T-helper 1 cell treated with Interleukin-12 subunit alpha and Interleukin-12 subunit beta and Interleukin-4 antibody, amounts not matched to agents 30 μg/mL and 1 μg/mL, for 36 hours (primary cell): Measurements from ENCODE around the gene ARID1B.

Experiments used
- H3K27ac Mint-ChIP-seq: one replicate; pipeline ENCODE4 v1.8.0; 2021; ENCODE audit warnings: mild to moderate bottlenecking, mixed read lengths
- H3K27me3 Mint-ChIP-seq: one replicate; pipeline ENCODE4 v1.8.0; 2021; ENCODE audit warnings: low read depth, mixed read lengths
- H3K36me3 Mint-ChIP-seq: one replicate; pipeline ENCODE4 v1.8.0; 2021; ENCODE audit warnings: low read depth, mixed read lengths
- H3K4me1 Mint-ChIP-seq: one replicate; pipeline ENCODE4 v1.8.0; 2021; ENCODE audit warnings: low read depth, mixed read lengths
- H3K4me3 Mint-ChIP-seq: one replicate; pipeline ENCODE4 v1.8.0; 2021; ENCODE audit warnings: mild to moderate bottlenecking, moderate library complexity, mixed read lengths
- H3K9me3 Mint-ChIP-seq: one replicate; pipeline ENCODE4 v1.8.0; 2021; ENCODE audit warnings: mixed read lengths

Gene ARID1B

DNA sequence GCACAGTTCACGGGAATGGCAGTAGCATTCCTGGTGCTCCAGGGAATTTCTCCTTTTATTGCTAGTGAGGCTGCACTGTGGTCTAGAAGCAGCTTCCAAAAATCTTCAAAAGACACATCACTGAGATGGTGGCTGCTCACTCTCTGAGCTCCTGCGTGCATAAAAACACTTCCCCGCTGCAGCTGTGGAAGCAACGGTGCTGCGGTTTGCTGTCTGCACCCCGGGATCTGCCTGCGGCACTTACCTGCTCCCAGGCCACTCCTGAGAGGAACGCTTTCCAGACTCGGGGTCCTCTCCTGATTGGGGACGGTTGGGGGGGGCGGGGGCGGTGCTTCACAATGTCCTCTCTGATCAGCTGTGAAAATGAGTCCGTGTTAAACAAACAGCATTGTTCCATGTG, 468.3 kb downstream of the ARID1B start:
- H3K36me3 Mint-ChIP-seq: no peaks in the 10 kb centered on the region
- peaks cover 36% of the 10 kb centered on the region for H3K27me3 Mint-ChIP-seq
- peaks cover 10% of the 10 kb centered on the region for H3K9me3 Mint-ChIP-seq
- H3K4me1 Mint-ChIP-seq: peaks cover 2% of the 10 kb centered on the region
- H3K4me3 Mint-ChIP-seq: no peak overlapping the region
- no peak overlapping the region for H3K27ac Mint-ChIP-seq

DNA sequence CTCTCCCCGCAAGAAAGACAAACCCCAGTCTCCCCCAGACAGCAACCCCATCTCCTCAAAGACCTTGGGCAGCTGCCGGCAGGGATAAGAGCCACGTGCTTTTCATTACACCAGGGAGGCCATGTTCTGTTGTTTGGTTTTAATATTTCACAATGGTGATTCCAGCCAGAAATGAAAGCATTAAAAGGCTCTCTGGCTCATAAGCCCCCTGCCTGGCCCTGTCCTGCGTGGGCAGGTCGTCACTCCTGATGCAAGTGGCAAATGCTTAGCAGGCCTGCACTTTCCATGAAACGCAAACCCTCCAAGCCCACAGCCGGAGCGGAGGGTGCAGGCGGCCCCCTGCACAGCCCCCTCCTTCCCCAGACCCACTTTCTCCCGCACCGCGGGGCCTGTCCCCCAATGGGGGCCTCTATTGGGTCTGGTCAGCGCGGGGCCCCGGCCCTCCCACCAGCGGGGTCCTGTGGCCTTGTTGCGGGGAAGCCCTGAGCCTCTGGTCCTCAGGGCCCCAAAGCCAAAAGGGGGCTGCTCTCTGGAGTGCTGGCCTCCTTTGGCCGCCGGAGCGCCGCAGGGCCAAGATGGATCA, 469.0 kb downstream of the ARID1B start:
- Mint-ChIP-seq H3K27ac (no peak overlapping the region), H3K9me3 (peaks cover 10% of the 10 kb centered on the region), H3K4me1 (no peaks in the 10 kb centered on the region), H3K4me3 (no peak overlapping the region), H3K36me3 (no peaks in the 10 kb centered on the region), H3K27me3 (peaks cover 36% of the 10 kb centered on the region)

DNA sequence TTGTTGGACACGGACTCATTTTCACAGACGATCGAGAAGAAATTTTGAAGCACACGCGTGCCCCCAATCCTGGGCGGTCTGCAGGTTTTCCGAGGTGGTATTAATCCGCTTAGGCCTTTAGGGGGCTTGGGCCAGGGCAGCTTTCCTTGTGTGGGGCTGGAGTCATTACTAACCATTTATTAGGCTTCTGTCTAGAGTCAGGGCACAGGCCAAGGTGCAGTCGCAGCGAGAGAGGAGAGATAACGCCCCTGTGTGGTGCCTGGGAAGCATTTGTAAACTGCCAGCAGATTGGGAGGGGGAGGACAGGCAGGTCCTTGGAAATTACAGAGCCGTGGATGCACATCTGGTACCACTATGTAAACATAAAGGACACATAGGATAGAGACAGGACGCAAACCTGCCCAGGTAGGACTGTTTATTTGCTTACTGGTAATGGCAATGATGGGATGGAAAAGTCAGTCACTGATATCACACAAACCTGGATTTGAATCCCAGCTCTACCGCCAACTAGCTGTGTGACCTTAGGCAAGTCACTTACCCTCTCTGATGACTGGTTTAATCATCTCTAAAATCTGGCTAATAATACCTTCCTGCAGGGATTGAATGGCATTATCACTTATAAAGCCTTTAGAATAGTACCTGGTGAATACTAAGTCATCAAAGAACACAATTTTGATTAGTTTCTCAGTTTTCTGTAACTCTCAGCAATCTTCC, 469.8 kb downstream of the ARID1B start:
- H3K36me3 Mint-ChIP-seq: no peaks in the 10 kb centered on the region
- H3K4me1 Mint-ChIP-seq: no peaks in the 10 kb centered on the region
- no peak overlapping the region for H3K4me3 Mint-ChIP-seq
- H3K27ac Mint-ChIP-seq: no peak overlapping the region
- H3K27me3 Mint-ChIP-seq: peaks cover 39% of the 10 kb centered on the region
- H3K9me3 Mint-ChIP-seq: peaks cover 10% of the 10 kb centered on the region

DNA sequence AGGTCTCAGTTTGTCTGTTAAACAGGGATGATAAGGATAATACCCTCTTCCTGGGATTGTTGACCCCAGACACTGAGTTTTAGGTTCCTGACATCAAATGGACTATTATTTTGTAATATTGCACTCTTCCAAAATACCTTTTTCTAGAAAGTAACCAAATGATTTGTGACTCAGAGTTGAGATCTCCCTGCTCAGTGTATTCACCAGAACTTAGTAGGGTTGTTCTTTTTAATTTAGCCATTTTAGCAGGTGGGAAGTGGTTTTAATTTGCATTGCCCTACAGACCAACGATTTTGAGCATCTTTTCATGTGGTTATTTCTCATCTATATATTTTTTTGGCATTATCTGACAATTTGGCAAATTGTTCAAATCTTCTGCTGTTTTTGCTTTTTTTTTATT, 471.1 kb downstream of the ARID1B start:
- H3K27ac Mint-ChIP-seq: no peak overlapping the region
- H3K9me3 Mint-ChIP-seq: peaks cover 10% of the 10 kb centered on the region
- H3K27me3 Mint-ChIP-seq: peaks cover 34% of the 10 kb centered on the region
- no peak overlapping the region for H3K4me3 Mint-ChIP-seq
- H3K4me1 Mint-ChIP-seq: no peaks in the 10 kb centered on the region
- H3K36me3 Mint-ChIP-seq: no peaks in the 10 kb centered on the region

DNA sequence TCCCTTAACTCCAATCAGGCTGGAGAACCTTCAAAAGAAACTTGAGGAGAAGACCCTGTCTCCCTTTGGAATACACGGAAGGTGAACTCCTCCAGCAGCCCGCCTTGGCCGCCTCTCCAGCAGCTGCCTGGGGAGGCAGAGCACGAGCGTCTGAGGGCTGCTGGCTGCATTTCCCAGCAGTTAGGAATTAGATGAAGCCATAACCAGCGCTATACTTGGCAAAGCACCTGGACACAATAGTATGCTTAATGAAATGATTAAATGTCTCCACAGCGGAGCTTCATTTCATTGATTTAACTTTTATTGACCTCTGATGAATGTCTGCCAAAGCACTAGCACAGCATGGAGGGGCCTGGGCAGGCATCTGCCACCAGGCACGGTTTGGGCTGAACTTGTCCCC, 472.6 kb downstream of the ARID1B start:
- no peak overlapping the region for H3K4me3 Mint-ChIP-seq

DNA sequence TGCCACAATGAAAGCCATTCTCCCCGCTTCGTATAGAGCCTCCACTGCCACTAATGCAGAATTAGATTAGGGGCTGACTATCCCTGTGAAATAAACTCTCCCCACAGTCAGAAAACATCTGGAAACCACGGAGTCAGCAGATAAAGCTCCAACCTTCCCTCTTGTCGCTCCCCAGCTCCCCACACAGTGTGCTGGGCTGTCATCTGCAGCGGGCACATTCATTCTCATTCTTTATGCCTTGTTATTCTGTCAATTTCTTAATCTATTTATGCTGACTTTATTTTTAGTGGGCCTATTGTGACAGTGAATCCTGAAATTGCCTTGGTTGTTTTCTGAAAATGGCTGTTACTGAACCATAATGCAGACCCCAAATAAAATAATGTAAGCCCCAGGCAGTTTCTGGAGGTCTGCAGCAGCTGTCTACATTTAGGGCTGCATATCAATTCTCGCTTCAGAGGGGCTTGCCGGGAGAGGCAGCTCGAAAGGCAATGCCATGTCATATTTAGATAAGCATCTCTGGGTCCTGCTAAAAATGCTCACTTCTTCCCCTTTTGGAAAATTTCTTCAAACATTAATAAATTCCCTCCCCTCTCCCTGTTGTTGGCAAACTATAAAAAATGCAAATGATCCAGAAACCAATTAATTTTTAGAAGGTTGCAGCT, 474.5 kb downstream of the ARID1B start:
- Mint-ChIP-seq H3K4me3 (no peak overlapping the region), H3K4me1 (peaks cover 2% of the 10 kb centered on the region), H3K36me3 (no peaks in the 10 kb centered on the region), H3K9me3 (peaks cover 10% of the 10 kb centered on the region), H3K27ac (no peak overlapping the region), H3K27me3 (peaks cover 37% of the 10 kb centered on the region)

More for the DNA sequence above, 472.6 kb downstream of the ARID1B start:
- H3K27ac Mint-ChIP-seq: no peak overlapping the region
- peaks cover 10% of the 10 kb centered on the region for H3K9me3 Mint-ChIP-seq
- peaks cover 26% of the 10 kb centered on the region for H3K27me3 Mint-ChIP-seq
- H3K36me3 Mint-ChIP-seq: no peaks in the 10 kb centered on the region
- peaks cover 2% of the 10 kb centered on the region for H3K4me1 Mint-ChIP-seq

DNA sequence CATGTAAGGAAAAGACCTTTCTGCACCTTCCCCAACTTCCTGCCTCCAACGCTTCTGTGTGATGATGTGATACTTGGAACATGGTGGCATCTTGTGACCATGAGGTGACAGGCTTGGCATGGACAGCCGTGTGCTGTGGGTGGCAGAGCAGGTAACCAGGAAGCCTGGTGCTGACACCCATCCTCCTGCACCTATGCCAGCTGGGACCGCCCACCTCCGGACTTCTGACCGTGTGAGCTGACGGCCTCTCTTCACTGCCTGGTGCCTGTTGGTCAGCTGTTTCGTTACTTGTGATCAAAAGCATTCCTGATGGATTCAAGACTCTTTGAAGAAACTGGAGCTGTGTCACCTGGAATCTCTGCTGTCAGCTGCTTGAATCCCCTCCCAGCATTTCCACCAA, 475.8 kb downstream of the ARID1B start:
- peaks cover 41% of the 10 kb centered on the region for H3K27me3 Mint-ChIP-seq
- H3K36me3 Mint-ChIP-seq: no peaks in the 10 kb centered on the region
- no peak overlapping the region for H3K4me3 Mint-ChIP-seq
- H3K9me3 Mint-ChIP-seq: peaks cover 8% of the 10 kb centered on the region
- peaks cover 2% of the 10 kb centered on the region for H3K4me1 Mint-ChIP-seq
- H3K27ac Mint-ChIP-seq: no peak overlapping the region

DNA sequence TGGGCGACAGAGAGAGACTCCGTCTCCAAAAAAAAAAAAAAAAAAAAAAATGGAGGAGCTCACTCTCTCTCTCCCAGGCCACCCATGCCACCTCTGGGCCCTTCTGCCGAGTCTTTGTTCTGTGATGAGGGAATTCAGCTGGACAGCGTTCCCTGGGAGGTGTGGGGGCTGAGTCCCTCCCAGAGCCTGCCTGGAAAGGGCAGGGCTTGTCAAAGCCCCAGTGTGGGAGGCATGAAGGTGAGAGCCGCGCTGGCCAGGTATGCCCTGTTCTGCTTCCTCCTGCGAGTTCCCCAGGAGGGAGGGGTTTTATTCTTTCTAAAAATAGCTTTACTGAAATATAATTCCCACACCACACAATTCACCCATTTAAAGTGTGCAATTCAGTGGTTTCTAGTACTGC, 476.5 kb downstream of the ARID1B start:
- Mint-ChIP-seq H3K9me3 (peaks cover under 1% of the 10 kb centered on the region), H3K4me1 (peaks cover 2% of the 10 kb centered on the region), H3K27me3 (peaks cover 37% of the 10 kb centered on the region), H3K27ac (no peak overlapping the region), H3K4me3 (no peak overlapping the region), H3K36me3 (no peaks in the 10 kb centered on the region)

DNA sequence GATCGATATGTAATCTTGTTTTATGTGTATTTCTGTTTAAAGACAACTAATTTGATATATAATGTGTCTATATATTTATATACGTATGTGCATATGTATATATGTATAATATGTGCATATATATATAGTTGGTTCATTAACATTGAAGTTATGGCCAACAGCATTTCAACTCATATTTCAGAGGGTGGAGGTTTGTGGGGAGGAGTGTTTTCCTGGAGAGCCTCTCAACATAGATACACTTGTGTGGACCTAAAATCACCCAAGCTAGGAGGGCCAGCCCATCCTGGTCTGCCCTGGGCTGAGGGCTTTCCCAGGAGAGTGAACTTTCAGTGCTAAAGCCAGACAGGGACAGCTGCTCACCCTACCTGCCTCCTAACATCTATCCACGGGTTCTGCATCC, 477.4 kb downstream of the ARID1B start:
- no peaks in the 10 kb centered on the region for H3K36me3 Mint-ChIP-seq
- peaks cover 2% of the 10 kb centered on the region for H3K4me1 Mint-ChIP-seq
- H3K27ac Mint-ChIP-seq: no peak overlapping the region
- no peak overlapping the region for H3K4me3 Mint-ChIP-seq
- H3K27me3 Mint-ChIP-seq: peaks cover 33% of the 10 kb centered on the region
- H3K9me3 Mint-ChIP-seq: no peaks in the 10 kb centered on the region

DNA sequence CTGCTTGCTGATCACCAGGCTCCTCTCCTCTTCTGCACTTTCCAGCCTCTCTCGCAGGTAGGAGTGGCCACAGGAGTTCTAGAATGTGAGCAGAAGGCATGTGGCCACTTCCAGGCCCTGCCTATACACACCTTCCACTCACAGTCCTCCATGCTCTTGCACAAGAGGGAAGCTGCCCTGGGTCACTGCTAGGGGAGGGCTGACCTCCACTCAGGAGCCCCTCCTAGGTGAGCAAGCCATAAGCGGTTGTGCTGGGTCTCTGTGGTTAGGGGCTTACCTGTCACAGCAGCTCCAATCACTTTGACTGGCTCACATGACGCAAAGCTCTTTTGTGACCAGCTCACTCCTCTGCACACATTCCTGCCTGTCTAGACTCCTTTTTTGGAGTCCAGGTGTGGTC, 477.9 kb downstream of the ARID1B start:
- Mint-ChIP-seq H3K27me3 (peaks cover 29% of the 10 kb centered on the region), H3K36me3 (no peaks in the 10 kb centered on the region), H3K4me3 (no peak overlapping the region), H3K9me3 (no peaks in the 10 kb centered on the region), H3K4me1 (peaks cover 2% of the 10 kb centered on the region), H3K27ac (no peak overlapping the region)

DNA sequence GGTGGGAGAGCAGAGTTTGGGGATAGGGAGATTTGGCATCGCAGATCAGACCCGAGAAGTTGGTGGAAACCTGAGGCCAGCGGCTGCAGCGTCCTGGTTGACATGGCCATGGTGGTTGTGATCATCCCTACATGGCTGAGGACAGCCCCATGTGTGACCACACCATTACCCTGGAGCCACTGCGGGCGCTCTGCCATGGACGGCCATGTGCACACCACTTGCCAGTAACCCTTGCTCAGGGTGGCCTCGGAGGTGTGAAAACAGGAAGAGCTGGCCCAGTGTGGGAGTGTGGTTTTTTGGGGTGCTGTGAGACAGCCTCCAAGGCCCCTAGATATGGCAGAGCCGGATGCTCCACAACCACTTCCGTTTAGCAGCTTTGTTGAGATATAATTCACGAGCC, 481.7 kb downstream of the ARID1B start:
- Mint-ChIP-seq H3K4me3 (no peak overlapping the region), H3K27ac (no peak overlapping the region), H3K36me3 (no peaks in the 10 kb centered on the region), H3K27me3 (peaks cover 27% of the 10 kb centered on the region), H3K4me1 (peaks cover 6% of the 10 kb centered on the region), H3K9me3 (no peaks in the 10 kb centered on the region)

DNA sequence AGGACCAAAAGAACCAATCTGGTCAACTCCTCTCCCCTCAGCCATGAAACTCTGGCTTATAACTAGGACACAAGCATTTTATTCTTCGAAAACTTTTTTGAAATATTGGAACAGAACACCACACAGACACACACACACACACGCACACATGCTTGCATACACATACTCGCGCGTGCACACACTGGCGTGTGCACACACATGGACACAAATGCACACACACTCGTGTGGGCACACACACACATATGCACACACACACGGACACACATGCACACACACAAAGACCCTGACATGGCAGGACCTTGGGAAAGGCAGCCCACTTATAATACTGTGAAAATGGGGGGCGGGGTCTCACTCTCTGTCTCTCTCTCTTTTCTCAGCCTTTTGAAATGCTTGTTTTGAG, 482.3 kb downstream of the ARID1B start:
- H3K4me3 Mint-ChIP-seq: no peak overlapping the region
- H3K36me3 Mint-ChIP-seq: no peaks in the 10 kb centered on the region
- H3K27ac Mint-ChIP-seq: no peak overlapping the region
- peaks cover 23% of the 10 kb centered on the region for H3K27me3 Mint-ChIP-seq
- no peaks in the 10 kb centered on the region for H3K9me3 Mint-ChIP-seq
- H3K4me1 Mint-ChIP-seq: peaks cover 4% of the 10 kb centered on the region
